ENCODE results near the gene BCL2L12.

The BCL2L12 gene

GRCh38 chr19:49641688-49642491 is 23.8 kb upstream of the BCL2L12 start, which contains the start of gene SCAF1:
Gene SCAF1, plus strand, starts transcription at chr19:49642209. Its CDS starts 2,818 bp downstream, at chr19:49645027.
- TF ChIP-seq CTCF (IDR thresholded peaks at IDR 0.05; ENCODE audit: insufficient read depth, low read length, poor library complexity, severe bottlenecking) = no peak
- peak; percentile 100 for DNase-seq (ENCODE audit: extremely low read depth, insufficient read length)
- H3K27me3 ChIP-seq (replicated peaks; ENCODE audit: control insufficient read depth, insufficient read depth, low read length) = no peaks in the 10 kb centered on the region
- peaks cover 10% of the 10 kb centered on the region for H3K36me3 ChIP-seq (ENCODE audit: control insufficient read depth, insufficient read depth, low read length)
- H3K4me3 ChIP-seq (replicated peaks; ENCODE audit: low read depth, low read length) = peak within 1 kb of the TSS; percentile 82

GRCh38 chr19:49642492-49643035 is 23.2 kb upstream of the BCL2L12 start:
- no peak for TF ChIP-seq CTCF (IDR thresholded peaks at IDR 0.05; ENCODE audit: insufficient read depth, low read length, poor library complexity, severe bottlenecking)
- H3K36me3 ChIP-seq (ENCODE audit: control insufficient read depth, insufficient read depth, low read length) = peaks cover 13% of the 10 kb centered on the region
- H3K4me3 ChIP-seq (replicated peaks; ENCODE audit: low read depth, low read length) = peak overlapping the region; percentile 82
- H3K27me3 ChIP-seq (replicated peaks; ENCODE audit: control insufficient read depth, insufficient read depth, low read length) = no peaks in the 10 kb centered on the region
- DNase-seq (ENCODE audit: extremely low read depth, insufficient read length) = no peak

- DNase-seq (ENCODE audit: extremely low read depth, insufficient read length) = no peak
- Histone ChIP-seq H3K27me3 (replicated peaks; ENCODE audit: control insufficient read depth, insufficient read depth, low read length) (no peaks in the 10 kb centered on the region), H3K4me3 (replicated peaks; ENCODE audit: low read depth, low read length) (peak overlapping the region; percentile 16), H3K36me3 (ENCODE audit: control insufficient read depth, insufficient read depth, low read length) (peaks cover 13% of the 10 kb centered on the region)
- TF ChIP-seq CTCF (IDR thresholded peaks at IDR 0.05; ENCODE audit: insufficient read depth, low read length, poor library complexity, severe bottlenecking) = no peak
These were observed 22.3 kb upstream of the BCL2L12 start for GRCh38 chr19:49643466-49643865.

- no peak for TF ChIP-seq CTCF (IDR thresholded peaks at IDR 0.05; ENCODE audit: insufficient read depth, low read length, poor library complexity, severe bottlenecking)
- peaks cover 22% of the 10 kb centered on the region for H3K36me3 ChIP-seq (ENCODE audit: control insufficient read depth, insufficient read depth, low read length)
These were observed 20.1 kb upstream of the BCL2L12 start for GRCh38 chr19:49645592-49645991.

GRCh38 chr19:49645995-49646394 is 19.7 kb upstream of the BCL2L12 start:
- no peaks in the 10 kb centered on the region for H3K27me3 ChIP-seq (replicated peaks; ENCODE audit: control insufficient read depth, insufficient read depth, low read length)
- no peak for TF ChIP-seq CTCF (IDR thresholded peaks at IDR 0.05; ENCODE audit: insufficient read depth, low read length, poor library complexity, severe bottlenecking)
- DNase-seq (ENCODE audit: extremely low read depth, insufficient read length) = no peak
- H3K36me3 ChIP-seq (ENCODE audit: control insufficient read depth, insufficient read depth, low read length) = peaks cover 23% of the 10 kb centered on the region
- no peak overlapping the region for H3K4me3 ChIP-seq (replicated peaks; ENCODE audit: low read depth, low read length)

More at GRCh38 chr19:49645592-49645991, 20.1 kb upstream of the BCL2L12 start:
- no peak for DNase-seq (ENCODE audit: extremely low read depth, insufficient read length)
- Histone ChIP-seq H3K27me3 (replicated peaks; ENCODE audit: control insufficient read depth, insufficient read depth, low read length) (no peaks in the 10 kb centered on the region), H3K4me3 (replicated peaks; ENCODE audit: low read depth, low read length) (no peak overlapping the region)
